GM12878 (cell line): ENCODE measurements around the gene PLXDC1. TPM values are rescaled to one million over a fixed set of nuclear protein-coding genes. Genes with fewer than 3 reads are reported as not detected.

Source experiments
- ATAC-seq: fragments of 200-7000 bp; cut with Tn5 transposase; 3 replicates; pipeline ENCODE4 v1.9.1; 2020; ENCODE audit warnings: mild to moderate bottlenecking, moderate library complexity
- BruUV-seq: library from RNA; stranded (reverse); fragments of 400-500 nt; replicated peaks from 2 replicates; lab custom pipeline; 2021; lab: Mats Ljungman, UMichigan
- CTCF ChIA-PET: fragments of 300-600 bp; sonication (Branson Sonifier 250); formaldehyde crosslinking; extraction: SDS; loops from one replicate; lab custom pipeline; 2021; ENCODE audit warnings: inconsistent platforms; lab: Yijun Ruan, JAX
- POLR2A ChIA-PET: fragments of 350-600 bp; formaldehyde crosslinking; extraction: SDS; loops from one replicate; lab custom pipeline; 2021; ENCODE audit warnings: inconsistent platforms; lab: Charles Lee
- RAD21 ChIA-PET: fragments of 300-600 bp; sonication (Branson Sonifier 250); formaldehyde crosslinking; loops from one replicate; lab custom pipeline; 2023; ENCODE audit warnings: antibody characterized with exemption; ENCODE audit not compliant: unreplicated experiment; lab: Charles Lee
- SMC1A ChIA-PET: fragments of 300-600 bp; sonication (Branson Sonifier 250); formaldehyde crosslinking; loops from one replicate; lab custom pipeline; 2023; ENCODE audit not compliant: unreplicated experiment, uncharacterized antibody; lab: Charles Lee
- DNase-seq: peaks from one replicate; pipeline ENCODE4 v3.0.0-alpha.2; 2011; ENCODE audit warnings: low read depth, low spot score
- FAIRE-seq: peaks from 3 replicates; lab custom pipeline; 2011; peaks lifted over from hg19 to GRCh38; lab: Jason Lieb, UNC
- H2AFZ ChIP-seq: 2 replicates; pipeline ENCODE4 v1.6.0; 2011; ENCODE audit warnings: low read depth, low read length, control low read depth; ENCODE audit not compliant: control insufficient read depth
- H3K27ac ChIP-seq: 2 replicates; pipeline ENCODE4 v1.5.1; 2011; ENCODE audit warnings: control low read depth; ENCODE audit not compliant: control insufficient read depth, insufficient read depth
- H3K27me3 ChIP-seq, 2 experiments: replicated peaks in 1 of 2; 2 replicates each; pipeline versions ENCODE4 v1.6.0 to v1.6.1; 2011; ENCODE audit warnings: low read length in 1 of 2; ENCODE audit not compliant: control insufficient read depth in 2 of 2, insufficient read depth in 2 of 2
- H3K36me3 ChIP-seq, 2 experiments: 2 replicates each; pipeline ENCODE4 v1.5.1; 2011; ENCODE audit warnings: low read length in 1 of 2; ENCODE audit not compliant: control insufficient read depth in 2 of 2, insufficient read depth in 2 of 2
- H3K4me1 ChIP-seq: 2 replicates; pipeline ENCODE4 v1.6.1; 2011; ENCODE audit warnings: mild to moderate bottlenecking, low read length, moderate library complexity, mixed read lengths; ENCODE audit not compliant: control insufficient read depth, insufficient read depth
- H3K4me2 ChIP-seq: 2 replicates; pipeline ENCODE4 v1.6.0; 2011; ENCODE audit warnings: control low read depth; ENCODE audit not compliant: control insufficient read depth, insufficient read depth
- H3K4me3 ChIP-seq: fragments of 200-600 bp; sonication (generic); 2 replicates; pipeline ENCODE4 v1.5.1; 2016
- H3K79me2 ChIP-seq: 2 replicates; pipeline ENCODE4 v1.6.0; 2011; ENCODE audit warnings: low read length; ENCODE audit not compliant: control insufficient read depth, insufficient read depth
- H3K9ac ChIP-seq: 2 replicates; pipeline ENCODE4 v1.8.0; 2011; ENCODE audit warnings: low read length, control low read depth, mixed read lengths; ENCODE audit not compliant: control insufficient read depth, insufficient read depth
- H3K9me3 ChIP-seq: replicated peaks from 3 replicates; pipeline ENCODE4 v1.5.1; 2011; ENCODE audit warnings: mild to moderate bottlenecking, low read length; ENCODE audit not compliant: control insufficient read depth, insufficient read depth
- H4K20me1 ChIP-seq: 2 replicates; pipeline ENCODE4 v1.6.0; 2011; ENCODE audit not compliant: control insufficient read depth, insufficient read depth
- NR2C1 ChIP-seq: fragments of 450-650 bp; IDR thresholded peaks from 2 replicates; pipeline ENCODE4 v1.6.1; 2017; ENCODE audit warnings: antibody characterized with exemption, mild to moderate bottlenecking, moderate library complexity
- NR2F1 ChIP-seq: fragments of 450-650 bp; conservative IDR thresholded peaks from 2 replicates; pipeline ENCODE4 v1.6.1; 2017; ENCODE audit warnings: mild to moderate bottlenecking
- RBBP5 ChIP-seq: fragments of 200-600 bp; sonication (generic); conservative IDR thresholded peaks from 2 replicates; pipeline ENCODE4 v1.6.1; 2016
- RELA ChIP-seq: fragments of 450-650 bp; IDR thresholded peaks from 2 replicates; pipeline ENCODE4 v1.8.0; 2014; ENCODE audit warnings: borderline replicate concordance; ENCODE audit not compliant: partially characterized antibody
- SUZ12 ChIP-seq: fragments of 200-600 bp; sonication (generic); IDR thresholded peaks from one replicate; pipeline ENCODE4 v1.6.1; 2018; ENCODE audit warnings: antibody characterized with exemption, mild to moderate bottlenecking; ENCODE audit not compliant: unreplicated experiment
- TAF1 ChIP-seq: IDR thresholded peaks from 2 replicates; pipeline ENCODE4 v1.6.1; 2011; ENCODE audit warnings: mild to moderate bottlenecking, low read depth, low read length, borderline replicate concordance
- TBL1XR1 ChIP-seq: IDR thresholded peaks from 2 replicates; pipeline ENCODE4 v1.6.1; 2012; ENCODE audit warnings: low read depth, low read length, improper control_type of control experiment
- YBX1 ChIP-seq: fragments of 450-650 bp; IDR thresholded peaks from 2 replicates; pipeline ENCODE4 v1.6.1; 2016; ENCODE audit warnings: antibody characterized with exemption
- ZBED1 ChIP-seq: IDR thresholded peaks from 2 replicates; pipeline ENCODE4 v1.6.1; 2016; ENCODE audit warnings: borderline replicate concordance
- ZNF217 ChIP-seq: fragments of 450-650 bp; IDR thresholded peaks from 2 replicates; pipeline ENCODE4 v1.6.1; 2017; ENCODE audit warnings: antibody characterized with exemption, mild to moderate bottlenecking
- WGBS: methylation state at CpG from one replicate; pipeline ENCODE4 v1.1.6; 2016; ENCODE audit warnings: low lambda C conversion rate; ENCODE audit not compliant: insufficient replicate concordance, insufficient coverage; ENCODE audit errors: missing lambda C conversion rate; 5-methylcytosine and 5-hydroxymethylcytosine counted together
- in situ Hi-C: fragments of 300-500 bp; cut with MboI; formaldehyde crosslinking; loops from 9 replicates; pipeline ENCODE4 v1.14.3; 2018; ENCODE audit warnings: mixed read lengths
- intact Hi-C: fragments of 100-400 bp; cut with micrococcal nuclease; formaldehyde crosslinking; loops from one replicate; pipeline ENCODE4 v1.14.2; 2022; ENCODE audit not compliant: unreplicated experiment
- polyA plus RNA-seq, 11 experiments: library from polyadenylated mRNA; depleted of rRNA in 4 of 11; unstranded in 6 of 11; stranded (reverse) in 5 of 11; fragments of >200 nt; fragmentation: Nextera tagmentation in 4 of 11; fragmentation: Illumina TruSeq in 1 of 11; extraction: Ambion mirVana in 4 of 11; extraction: Trizol in 1 of 11; gene quantifications; 1 replicate in 1 of 11; 2 replicates in 10 of 11; pipeline versions ENCODE4 v1.2.1 to v1.2.3, GENCODE V29; 2011 to 2016; ENCODE audit warnings: inconsistent platforms in 2 of 11, missing spikeins in 2 of 11, low read depth in 1 of 11
- total RNA-seq, 4 experiments: library from RNA; depleted of rRNA in 3 of 4; stranded (reverse); fragments of >200 nt in 3 of 4; fragmentation: Illumina TruSeq in 1 of 4; extraction: Trizol in 1 of 4; gene quantifications; 2 replicates each; pipeline versions ENCODE4 v1.2.1 to v1.2.3, GENCODE V29; 2013 to 2021

PLXDC1 gene
- total and polyA plus RNA-seq, 10 of the 15 experiments (the other 5 are each of a cell fraction or from before 2014, with no cell fraction given): 0.03 to 0.30 (median 0.22) TPM; not detected in 7

GRCh38 chr17:39198186-39198566 is 46.7 kb upstream of the PLXDC1 start:
- no peak overlapping the region; the same call in 1 of the 2 replicates for H3K9ac ChIP-seq
- H3K27me3 ChIP-seq: no peaks in the 10 kb centered on the region
- ChIA-PET SMC1A (interaction anchor here (1.3 to 3.0 kb wide), 2 partner anchors 8 to 11 kb away, joined by 5 to 13 read pairs; no protein-coding TSS in a partner anchor), RAD21 (interaction anchor here (2.5 to 3.0 kb wide), 2 partner anchors 45 to 215 kb away, joined by 14 to 18 read pairs; no protein-coding TSS in a partner anchor), CTCF (interaction anchor here (0.9 to 2.3 kb wide), 5 partner anchors 34 to 329 kb away, joined by 3 to 16 read pairs (median 4); no protein-coding TSS in a partner anchor), POLR2A (interaction anchor here (0.5 kb wide), 1 partner anchor 190 kb away, joined by 7 read pairs; no protein-coding TSS in a partner anchor)
- H3K36me3 ChIP-seq: peaks cover 7 to 18% of the 10 kb centered on the region in 2 experiments
- peaks cover 2% of the 10 kb centered on the region; the same call in 1 of the 2 replicates for H4K20me1 ChIP-seq
- peaks cover 27% of the 10 kb centered on the region for H3K4me1 ChIP-seq
- 89% methylated on average over 4 of the region's 4 CpGs for WGBS
- peak overlapping the region; percentile 83 for H3K4me2 ChIP-seq
- peaks cover 39% of the 10 kb centered on the region for H3K79me2 ChIP-seq
- no peak overlapping the region for H3K27ac ChIP-seq
- TF ChIP-seq NR2F1 (peak; percentile 67), SUZ12 (no peak), ZBED1 (no peak), RELA (no peak), RBBP5 (no peak), NR2C1 (peak; percentile 24; the same call in 1 of the 2 replicates), ZNF217 (no peak), TAF1 (no peak), TBL1XR1 (no peak), YBX1 (no peak)
- TF ChIP-seq, all 136 proteins: peak for 2
- Histone ChIP-seq H3K4me3 (peak overlapping the region; percentile 98; the same call in 1 of the 2 replicates), H3K9me3 (no peaks in the 10 kb centered on the region), H2AFZ (no peak overlapping the region)
- ATAC-seq (no peak), FAIRE-seq (no peak), DNase-seq (no peak)
- no TSS peak for BruUV-seq
- intact Hi-C loops (no loop called here), in situ Hi-C loops (no loop called here)
